DND-41 (cell line): Measurements from ENCODE around the gene GPR108.
"Not testable (repeated sequence)": the region's sequence is repeated elsewhere in the genome, so short reads cannot be mapped to it uniquely, and the experiment has no call there.

Source experiments
- ATAC-seq: fragments of 200-7000 bp; cut with Tn5 transposase; 3 replicates; pipeline ENCODE4 v1.9.1; 2021; ENCODE audit warnings: low read depth; ENCODE audit not compliant: insufficient read depth
- DNase-seq: peaks from one replicate; pipeline ENCODE4 v3.0.0-alpha.2; 2020
- H2AFZ ChIP-seq: 2 replicates; pipeline ENCODE4 v1.6.0; 2012; ENCODE audit warnings: low read depth, low read length
- H3K27ac ChIP-seq: 2 replicates; pipeline ENCODE4 v1.5.1; 2012; ENCODE audit warnings: low read length, inconsistent platforms
- H3K27me3 ChIP-seq: fragments of 200-600 bp; sonication (generic); 2 replicates; pipeline ENCODE4 v1.6.0; 2012; ENCODE audit warnings: low read length, mild to moderate bottlenecking, inconsistent platforms; ENCODE audit not compliant: insufficient read depth, poor library complexity
- H3K36me3 ChIP-seq: 2 replicates; pipeline ENCODE4 v1.5.1; 2012; ENCODE audit warnings: low read length, inconsistent platforms; ENCODE audit not compliant: insufficient read depth
- H3K4me1 ChIP-seq: 2 replicates; pipeline ENCODE4 v1.5.1; 2012; ENCODE audit warnings: mild to moderate bottlenecking, low read length; ENCODE audit not compliant: insufficient read depth
- H3K4me2 ChIP-seq: 2 replicates; pipeline ENCODE4 v1.6.0; 2012; ENCODE audit warnings: mild to moderate bottlenecking, moderate library complexity, low read length, inconsistent platforms; ENCODE audit not compliant: insufficient read depth
- H3K4me3 ChIP-seq, 2 experiments: fragments of 200-600 bp in 1 of 2; shearing (Covaris generic) in 1 of 2; 2 replicates each; pipeline ENCODE4 v1.5.1; 2012 to 2016; ENCODE audit warnings: inconsistent platforms in 2 of 2, low read length in 2 of 2, mild to moderate bottlenecking in 2 of 2, low read depth in 1 of 2, moderate library complexity in 1 of 2
- H3K79me2 ChIP-seq: 2 replicates; pipeline ENCODE4 v1.6.0; 2012; ENCODE audit warnings: low read length, inconsistent platforms; ENCODE audit not compliant: insufficient read depth
- H3K9ac ChIP-seq: 2 replicates; pipeline ENCODE4 v1.6.0; 2012; ENCODE audit warnings: low read depth, mild to moderate bottlenecking, inconsistent platforms, low read length, moderate library complexity
- H3K9me3 ChIP-seq: 2 replicates; pipeline ENCODE4 v1.5.1; 2012; ENCODE audit warnings: low read length, moderate library complexity, mild to moderate bottlenecking, inconsistent platforms; ENCODE audit not compliant: insufficient read depth, severe bottlenecking
- H4K20me1 ChIP-seq: 2 replicates; pipeline ENCODE4 v1.6.0; 2012; ENCODE audit warnings: low read length; ENCODE audit not compliant: insufficient read depth
- EZH2 ChIP-seq: IDR thresholded peaks from 3 replicates; pipeline ENCODE4 v1.6.1; 2012; ENCODE audit warnings: borderline replicate concordance, low read depth, mild to moderate bottlenecking, moderate library complexity, low read length, inconsistent platforms; ENCODE audit not compliant: severe bottlenecking
- TF ChIP-seq, protein P1 (sequence below): IDR thresholded peaks from 2 replicates; pipeline ENCODE4 v1.5.1; 2012; ENCODE audit warnings: borderline replicate concordance, low read length, moderate library complexity, mild to moderate bottlenecking; ENCODE audit not compliant: poor library complexity, severe bottlenecking; ENCODE audit errors: extremely low read depth

GPR108 gene

DNA sequence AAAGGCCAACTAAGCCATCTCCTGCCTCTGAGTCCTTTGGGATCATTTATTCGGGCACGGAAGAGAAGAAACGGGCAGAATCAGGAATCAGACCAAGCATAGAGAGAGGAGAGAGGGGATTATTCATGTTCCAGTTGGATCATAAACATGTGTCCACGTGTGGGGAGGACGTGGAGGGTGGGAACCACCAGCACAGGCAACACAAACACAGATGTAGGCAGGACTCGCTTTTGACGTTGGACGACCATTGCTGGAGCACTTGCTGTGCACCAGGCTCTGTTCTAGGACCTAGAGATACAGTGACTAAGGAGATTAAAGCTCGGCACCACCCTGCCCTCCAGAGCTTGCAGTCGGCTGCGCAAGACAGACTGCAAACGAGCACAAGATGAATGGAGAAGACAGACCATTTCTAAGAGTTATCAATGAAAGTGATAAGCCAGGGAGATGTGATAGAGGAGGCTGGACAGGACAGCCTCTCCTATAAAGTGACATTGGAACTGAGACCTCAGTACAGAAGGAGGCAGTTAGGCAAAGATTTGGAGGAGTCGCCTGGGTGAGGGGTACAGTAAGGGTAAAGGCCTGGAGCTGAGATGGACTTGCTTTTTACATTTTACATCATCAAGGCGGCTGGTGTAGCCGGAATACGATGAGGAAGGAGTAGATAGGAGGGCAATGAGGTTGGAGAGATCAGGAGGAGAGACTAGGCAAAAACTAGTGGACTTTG, 29.1 kb upstream of the GPR108 start:
- no peak for ATAC-seq
- no peaks in the 10 kb centered on the region for H3K27me3 ChIP-seq
- peak overlapping the region; percentile 77; the same call in 1 of the 2 replicates for H2AFZ ChIP-seq

DNA sequence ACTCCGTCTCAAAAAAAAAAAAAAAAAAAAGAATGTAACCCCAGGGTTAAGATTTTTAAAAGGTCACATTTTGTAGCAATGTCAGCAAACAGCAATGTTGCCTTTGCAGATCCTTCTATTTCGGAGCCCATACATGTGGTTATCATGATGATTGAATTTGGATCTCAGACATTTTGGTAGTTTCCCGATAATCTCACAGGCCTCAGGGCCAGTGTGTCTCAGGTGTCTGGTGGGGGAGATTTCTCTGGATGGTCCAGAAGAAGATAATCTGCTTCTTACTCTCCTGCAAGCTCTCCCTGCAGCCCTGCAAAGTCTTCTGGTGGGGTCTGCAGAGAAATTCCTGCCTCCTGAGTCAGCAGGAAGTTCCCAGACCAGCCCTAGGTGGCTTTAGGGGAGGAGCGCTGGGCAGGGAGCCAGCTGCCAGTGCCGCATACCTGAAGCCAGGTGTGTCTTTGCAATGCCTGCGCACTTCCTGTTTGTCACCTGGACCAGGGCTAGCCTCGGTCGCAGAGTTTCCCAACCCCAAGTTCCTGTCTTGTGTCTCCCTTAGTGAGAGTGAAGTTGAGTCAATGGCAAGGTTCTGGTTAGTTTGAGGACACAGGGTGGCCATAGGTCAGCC, 28.5 kb upstream of the GPR108 start:
- H3K79me2 ChIP-seq, result no peaks in the 10 kb centered on the region
- H3K4me2 ChIP-seq, result no peak overlapping the region
- no peak for ATAC-seq
- H3K27me3 ChIP-seq, result no peaks in the 10 kb centered on the region
- no peak for TF ChIP-seq EZH2
- TF ChIP-seq, protein P1, sequence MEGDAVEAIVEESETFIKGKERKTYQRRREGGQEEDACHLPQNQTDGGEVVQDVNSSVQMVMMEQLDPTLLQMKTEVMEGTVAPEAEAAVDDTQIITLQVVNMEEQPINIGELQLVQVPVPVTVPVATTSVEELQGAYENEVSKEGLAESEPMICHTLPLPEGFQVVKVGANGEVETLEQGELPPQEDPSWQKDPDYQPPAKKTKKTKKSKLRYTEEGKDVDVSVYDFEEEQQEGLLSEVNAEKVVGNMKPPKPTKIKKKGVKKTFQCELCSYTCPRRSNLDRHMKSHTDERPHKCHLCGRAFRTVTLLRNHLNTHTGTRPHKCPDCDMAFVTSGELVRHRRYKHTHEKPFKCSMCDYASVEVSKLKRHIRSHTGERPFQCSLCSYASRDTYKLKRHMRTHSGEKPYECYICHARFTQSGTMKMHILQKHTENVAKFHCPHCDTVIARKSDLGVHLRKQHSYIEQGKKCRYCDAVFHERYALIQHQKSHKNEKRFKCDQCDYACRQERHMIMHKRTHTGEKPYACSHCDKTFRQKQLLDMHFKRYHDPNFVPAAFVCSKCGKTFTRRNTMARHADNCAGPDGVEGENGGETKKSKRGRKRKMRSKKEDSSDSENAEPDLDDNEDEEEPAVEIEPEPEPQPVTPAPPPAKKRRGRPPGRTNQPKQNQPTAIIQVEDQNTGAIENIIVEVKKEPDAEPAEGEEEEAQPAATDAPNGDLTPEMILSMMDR, result no peak
- no peaks in the 10 kb centered on the region for H3K9me3 ChIP-seq
- H3K9ac ChIP-seq, result no peak overlapping the region
- H2AFZ ChIP-seq, result no peak overlapping the region
- H3K4me1 ChIP-seq, result peaks cover 12% of the 10 kb centered on the region
- DNase-seq, result no peak
- H3K27ac ChIP-seq, result no peak overlapping the region
- H3K4me3 ChIP-seq, result no peak overlapping the region
- H3K36me3 ChIP-seq, result no peaks in the 10 kb centered on the region
- H4K20me1 ChIP-seq, result no peaks in the 10 kb centered on the region

More for the DNA sequence above, 29.1 kb upstream of the GPR108 start:
- Histone ChIP-seq H4K20me1 (no peaks in the 10 kb centered on the region), H3K4me2 (peak overlapping the region; percentile 58; the same call in 1 of the 2 replicates), H3K9me3 (no peaks in the 10 kb centered on the region), H3K4me1 (peaks cover 12% of the 10 kb centered on the region), H3K36me3 (no peaks in the 10 kb centered on the region), H3K27ac (no peak overlapping the region), H3K9ac (0 out of 2 replicates have a peak overlapping the region, but pooled peaks have one; percentile 16), H3K79me2 (no peaks in the 10 kb centered on the region), H3K4me3 (peak overlapping the region in 1 of 2 experiments; percentile 38; a peak in 1 of 4 replicates)
- TF ChIP-seq, protein P1, result no peak
- no peak for TF ChIP-seq EZH2
- DNase-seq, result no peak

DNA sequence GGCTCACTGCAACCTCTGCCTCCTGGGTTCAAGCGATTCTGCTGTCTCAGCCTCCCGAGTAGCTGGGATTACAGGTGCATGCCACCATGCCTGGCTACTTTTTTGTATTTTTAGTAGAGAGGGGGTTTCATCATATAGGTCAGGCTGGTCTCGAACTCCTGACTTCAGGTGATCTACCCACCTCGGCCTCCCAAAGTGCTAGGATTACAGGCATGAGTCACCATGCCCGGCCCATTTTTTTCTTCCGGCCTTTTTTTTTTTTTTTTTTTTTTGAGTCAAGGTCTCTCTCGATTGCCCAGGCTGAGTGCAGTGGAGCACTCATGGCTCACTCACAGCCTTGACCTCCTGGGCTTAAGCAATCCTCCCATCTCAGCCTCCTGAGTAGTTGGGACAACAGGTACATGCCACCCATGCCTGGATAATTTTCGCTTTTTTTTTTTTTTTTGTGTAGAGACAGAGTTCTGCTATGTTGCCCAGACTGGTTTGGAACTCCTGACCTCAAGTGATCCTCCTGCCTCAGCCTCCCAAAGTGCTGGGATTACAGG, 24.9 kb upstream of the GPR108 start:
- H3K36me3 ChIP-seq, H3K9ac ChIP-seq, H4K20me1 ChIP-seq, H3K79me2 ChIP-seq, H2AFZ ChIP-seq, DNase-seq, H3K4me2 ChIP-seq, H3K27ac ChIP-seq, H3K27me3 ChIP-seq, H3K4me1 ChIP-seq, H3K4me3 ChIP-seq, ATAC-seq, H3K9me3 ChIP-seq: not testable (repeated sequence)

DNA sequence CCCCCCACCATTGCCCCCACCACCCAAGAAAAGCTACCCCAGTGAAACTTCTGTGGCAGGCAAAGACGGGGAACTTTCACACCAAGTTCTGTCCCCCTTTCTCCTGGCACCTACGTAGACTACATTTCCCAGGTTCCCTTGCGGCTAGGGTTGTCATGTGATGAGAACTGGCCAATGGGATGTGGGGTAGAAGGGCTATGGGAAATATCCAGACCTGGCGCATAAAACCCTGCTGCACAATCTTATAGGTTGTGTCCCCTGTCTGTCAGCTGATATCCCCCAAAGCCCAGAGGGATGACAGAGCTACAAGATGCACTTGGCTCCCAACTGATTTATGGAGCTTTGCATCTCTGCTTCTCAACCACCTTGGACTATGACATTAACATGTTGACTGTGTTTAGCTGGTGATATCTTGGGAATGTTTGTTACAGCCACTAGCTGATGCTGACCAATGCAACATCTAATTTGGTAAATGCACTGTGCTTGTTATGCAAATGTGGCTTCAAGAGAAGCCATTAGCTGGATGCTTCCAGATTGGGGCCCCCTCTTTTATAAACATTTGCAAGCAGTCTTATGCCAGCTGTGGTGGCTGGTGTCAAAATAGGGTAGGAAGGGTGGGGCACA, 23.8 kb upstream of the GPR108 start:
- peak; percentile 55; the same call in 2 of the 3 replicates for ATAC-seq
- TF ChIP-seq, protein P1, result no peak
- Histone ChIP-seq H3K9ac (no peak overlapping the region), H3K27me3 (no peaks in the 10 kb centered on the region), H3K4me2 (no peak overlapping the region), H3K9me3 (no peaks in the 10 kb centered on the region), H3K27ac (no peak overlapping the region), H3K4me1 (no peaks in the 10 kb centered on the region), H3K36me3 (no peaks in the 10 kb centered on the region), H2AFZ (peak overlapping the region; percentile 33; the same call in 1 of the 2 replicates), H4K20me1 (no peaks in the 10 kb centered on the region), H3K4me3 (no peak overlapping the region), H3K79me2 (no peaks in the 10 kb centered on the region)
- peak; percentile 53 for DNase-seq
